Stimulated activated CD8-positive, alpha-beta memory T cell treated with anti-CD3 and anti-CD28 coated beads, Interleukin-4, amount 100 ng/mL, for 24 hours (primary cell): ENCODE data around the gene CFAP92.
"Not testable (repeated sequence)": the region's sequence is repeated elsewhere in the genome, so short reads cannot be mapped to it uniquely, and the experiment has no call there.

Experiments used
- DNase-seq: peaks from one replicate; pipeline ENCODE4 v3.0.0-alpha.2; 2020; ENCODE audit warnings: low read depth

Gene CFAP92

DNA sequence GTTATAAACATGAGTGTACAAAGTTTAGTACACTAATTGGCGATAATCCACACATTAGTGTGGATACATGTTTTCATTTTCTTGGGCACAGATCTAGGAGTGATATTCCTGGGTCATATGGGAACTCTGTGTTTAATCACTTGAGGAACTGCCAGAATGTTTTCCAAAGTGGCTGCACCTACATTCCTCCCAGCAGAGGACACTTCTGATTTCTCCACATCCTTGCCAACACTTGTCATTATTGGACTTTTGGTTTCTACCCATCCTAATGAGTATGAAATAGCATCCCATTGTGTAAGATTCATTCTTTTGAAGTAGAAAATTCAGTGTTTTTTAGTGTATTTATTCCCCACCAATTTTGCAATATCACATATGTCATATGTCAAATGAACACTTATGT lies 53.6 kb downstream of the CFAP92 start:
- no peak for DNase-seq

DNA sequence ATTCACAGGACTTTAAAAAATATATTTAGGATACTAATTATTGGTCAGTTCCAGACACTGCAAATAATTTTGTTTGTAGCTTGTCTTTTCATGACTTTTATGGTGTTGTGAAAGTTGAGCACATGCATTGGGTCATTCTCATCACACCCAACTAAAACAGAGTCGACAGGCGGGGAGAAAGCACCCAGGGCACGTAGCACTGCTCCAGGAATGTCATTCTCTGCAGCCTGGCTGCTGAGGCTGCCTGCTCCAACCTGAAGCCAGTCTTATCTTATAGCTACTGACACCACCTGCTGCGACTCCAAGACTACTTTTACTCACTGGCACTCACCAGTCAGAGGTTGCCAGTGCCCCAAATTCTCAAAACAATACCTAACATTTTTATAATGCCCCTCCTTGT lies 57.5 kb downstream of the CFAP92 start:
- no peak for DNase-seq

DNA sequence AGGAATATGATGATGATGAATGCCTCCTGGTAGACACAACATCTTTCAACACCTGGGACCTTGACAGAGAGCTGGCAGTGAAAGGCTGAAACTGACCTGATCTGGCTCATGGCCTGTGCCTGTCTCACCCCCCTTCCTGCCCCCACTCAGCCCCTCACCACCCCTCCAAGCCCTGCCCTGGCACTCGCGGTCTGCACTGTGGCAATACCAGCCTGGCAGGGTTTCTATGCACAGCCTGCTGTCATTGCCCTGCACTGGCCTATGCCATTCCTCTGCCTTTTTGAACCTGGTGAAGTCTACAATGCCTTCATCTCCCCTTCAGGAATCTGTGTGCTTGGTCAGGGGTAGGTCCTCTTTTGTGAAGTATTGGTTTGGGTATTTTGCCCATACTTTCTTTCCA lies 58.0 kb downstream of the CFAP92 start:
- no peak for DNase-seq

DNA sequence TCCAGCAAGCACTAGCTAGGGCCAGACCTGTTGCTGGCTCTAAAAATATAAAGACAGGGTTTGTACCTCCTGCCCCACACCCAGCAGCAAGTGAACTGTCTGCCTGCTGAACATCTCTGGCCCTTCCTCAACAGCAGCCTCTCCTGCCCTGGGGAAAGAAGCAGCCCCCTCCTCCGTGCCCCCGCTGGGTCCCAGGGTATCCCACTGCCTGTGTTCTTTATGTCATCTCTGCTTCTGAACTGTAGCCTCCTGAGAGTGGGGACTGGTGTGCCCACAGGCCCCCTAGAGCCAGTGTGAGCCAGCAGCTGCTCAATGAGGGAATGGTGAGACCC lies 60.0 kb downstream of the CFAP92 start:
- DNase-seq, result no peak

DNA sequence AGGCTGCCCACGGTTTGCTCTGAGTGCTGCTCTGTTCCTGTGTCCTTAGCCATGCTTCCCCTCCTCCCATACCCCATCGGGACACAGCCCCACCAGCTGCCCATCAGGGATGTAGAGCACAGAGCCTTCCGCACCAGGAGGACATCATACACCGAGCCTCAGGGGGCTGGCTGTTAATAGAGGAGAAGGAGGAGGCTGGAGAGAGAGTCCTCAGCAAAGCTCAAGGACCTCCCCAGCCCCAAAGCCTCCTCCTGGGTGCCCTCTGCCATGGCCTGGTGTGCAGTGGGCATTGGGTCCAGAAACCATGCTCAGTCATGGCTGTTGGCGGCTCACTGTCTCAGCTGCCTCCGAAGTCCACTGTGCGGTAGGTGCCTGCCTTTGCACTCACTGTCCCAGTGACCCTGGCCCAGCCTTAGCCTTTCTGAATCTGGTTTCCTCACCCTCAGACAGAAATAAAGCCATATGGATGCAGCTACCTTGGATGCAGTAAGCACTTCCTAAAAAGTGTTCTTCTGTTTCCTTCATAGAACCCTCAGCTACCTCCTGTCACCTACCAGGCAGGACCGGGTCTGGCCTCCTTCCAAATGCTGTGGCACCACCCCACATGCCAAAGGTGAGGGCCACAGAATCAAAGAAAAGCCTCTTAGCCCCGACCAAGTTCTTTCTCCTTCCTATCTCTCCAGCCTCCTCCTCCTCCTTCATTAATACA lies 60.5 kb downstream of the CFAP92 start:
- DNase-seq, result no peak

DNA sequence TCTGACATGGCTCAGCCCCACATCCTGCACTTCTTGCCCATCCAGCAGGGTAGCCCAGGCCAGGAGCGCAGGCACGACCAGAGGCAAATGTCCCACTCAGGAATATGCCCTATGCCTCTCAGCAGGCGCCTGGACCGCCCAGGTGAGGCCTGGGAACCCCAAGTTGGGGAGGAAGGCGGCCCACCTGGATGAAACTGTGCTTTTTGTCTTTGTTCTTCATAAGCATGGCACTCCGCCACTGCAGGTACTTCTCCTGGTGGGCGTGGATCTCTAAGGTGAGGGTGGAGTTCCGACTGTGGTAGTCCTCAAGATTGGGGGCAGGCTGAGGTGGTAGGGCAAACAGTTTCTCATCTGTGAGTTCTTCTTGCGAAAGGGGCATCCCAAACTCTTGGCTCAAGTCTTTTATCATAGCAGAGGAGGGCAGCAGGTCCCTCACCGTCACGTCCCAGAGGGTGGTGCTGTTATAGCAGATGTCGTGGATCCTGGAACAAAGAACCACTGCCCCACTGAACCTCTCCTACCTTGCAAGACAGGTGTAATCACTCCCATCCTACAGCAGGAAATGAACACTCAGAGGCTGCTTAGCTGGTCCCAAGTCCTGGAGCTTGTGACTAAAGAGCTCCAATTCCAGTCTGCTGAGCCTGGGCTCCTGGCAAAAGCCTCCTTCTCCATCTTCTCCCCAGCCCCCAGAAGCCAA lies 61.2 kb downstream of the CFAP92 start:
- DNase-seq, result no peak

DNA sequence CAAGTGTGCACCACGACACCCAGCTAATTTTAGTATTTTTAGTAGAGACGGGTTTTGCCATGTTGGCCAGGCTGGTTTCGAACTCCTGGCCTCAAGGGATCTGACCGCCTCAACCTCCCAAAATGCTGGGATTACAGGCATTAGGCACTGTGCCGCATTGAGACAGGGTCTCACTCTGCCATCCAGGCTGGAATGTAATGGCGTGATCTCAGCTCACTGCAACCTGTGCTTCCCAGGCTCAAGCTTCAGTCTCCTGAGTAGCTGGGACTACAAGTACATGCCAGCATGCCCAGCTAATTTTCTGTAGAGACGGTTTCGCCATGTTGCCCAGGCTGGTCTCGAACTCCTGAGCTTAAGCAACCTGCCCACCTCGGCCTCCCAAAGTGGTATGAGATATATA lies 62.8 kb downstream of the CFAP92 start:
- no peak for DNase-seq

DNA sequence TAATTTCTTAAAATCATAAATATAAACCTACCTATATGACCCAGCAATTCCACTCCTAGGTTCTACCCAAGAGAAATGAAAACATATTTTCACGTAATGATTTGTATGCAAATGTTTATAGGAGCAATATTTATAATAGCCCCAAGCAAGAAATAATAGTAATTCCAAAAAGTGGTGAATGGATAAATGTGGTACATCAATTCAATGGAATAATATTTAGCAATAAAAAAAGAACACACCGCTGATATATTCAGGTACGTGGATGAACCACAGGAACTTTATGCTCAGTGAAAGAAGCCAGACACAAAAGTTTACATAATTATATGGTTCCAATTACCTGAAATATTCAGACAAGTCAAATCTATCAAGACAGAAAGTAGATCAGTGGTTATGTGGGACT lies 64.5 kb downstream of the CFAP92 start:
- no peak for DNase-seq

DNA sequence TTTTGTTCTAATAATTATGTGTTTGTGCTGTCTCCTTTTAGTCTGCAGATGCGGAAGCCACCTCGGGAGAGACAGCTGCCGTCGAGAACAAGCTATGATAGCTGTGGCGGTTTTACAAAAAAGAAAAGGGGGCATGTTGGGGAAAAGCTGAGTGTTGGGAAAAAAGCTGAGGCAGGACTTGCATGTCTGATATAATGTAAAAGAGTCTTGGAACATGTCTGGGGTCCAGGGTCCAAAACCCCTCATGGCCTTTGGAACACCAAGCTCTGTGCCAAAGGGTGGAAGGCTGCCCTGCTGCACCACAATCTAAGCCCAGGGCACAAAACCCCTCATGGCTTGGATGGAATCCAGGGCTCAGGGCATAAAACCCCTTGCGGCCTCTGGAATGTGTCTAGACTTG lies 69.9 kb downstream of the CFAP92 start:
- DNase-seq, result not testable (repeated sequence)

DNA sequence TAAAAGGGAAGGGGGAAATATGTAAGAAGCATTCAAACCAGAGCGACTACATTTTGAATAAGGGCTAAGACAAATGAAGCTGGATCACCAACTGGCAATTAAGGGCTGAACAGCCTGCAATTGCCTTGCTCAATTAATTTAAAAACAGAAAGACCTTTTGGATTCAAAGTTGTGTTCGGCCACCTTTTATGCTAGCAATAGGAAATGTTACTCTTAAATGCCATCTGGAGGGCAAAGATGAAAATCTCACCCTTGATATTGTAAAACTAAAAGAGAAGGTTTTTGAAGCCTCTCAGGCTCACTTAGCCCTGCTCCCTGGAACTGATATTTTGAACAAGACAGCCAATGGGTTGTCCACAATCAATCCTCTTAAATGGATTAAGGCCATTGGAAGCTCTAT lies 70.3 kb downstream of the CFAP92 start:
- DNase-seq, result no peak

DNA sequence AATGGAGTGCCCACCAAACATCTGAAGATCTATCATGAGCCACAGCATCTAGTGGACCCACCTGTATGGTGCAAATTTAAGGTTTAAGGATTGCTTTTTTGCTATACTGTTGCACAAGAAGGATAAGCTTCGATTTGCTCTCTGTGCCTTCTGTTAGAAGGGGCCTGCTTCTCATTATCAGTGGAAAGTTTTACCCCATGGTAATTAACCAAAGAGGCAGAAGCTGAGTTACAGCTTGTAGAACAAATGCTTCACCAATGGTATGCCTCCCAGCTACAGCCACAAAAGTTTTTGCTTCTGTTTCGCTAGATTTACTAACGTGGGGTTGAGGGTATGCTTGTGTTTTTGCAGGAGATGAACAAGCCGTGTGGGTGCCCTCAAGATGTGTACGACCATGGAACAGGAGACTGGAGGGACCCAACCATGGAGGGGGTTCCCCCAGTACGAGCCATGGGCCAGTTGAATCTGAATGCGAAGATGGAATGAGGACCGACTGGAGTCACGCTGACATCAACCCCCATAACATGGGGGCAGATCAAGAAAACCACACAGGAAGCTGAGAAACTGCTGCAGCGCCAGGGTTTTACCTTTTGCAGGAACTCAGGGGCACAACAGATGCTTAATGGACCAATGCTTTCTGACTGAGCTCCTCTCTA lies 70.9 kb downstream of the CFAP92 start:
- DNase-seq, result peak; percentile 22

DNA sequence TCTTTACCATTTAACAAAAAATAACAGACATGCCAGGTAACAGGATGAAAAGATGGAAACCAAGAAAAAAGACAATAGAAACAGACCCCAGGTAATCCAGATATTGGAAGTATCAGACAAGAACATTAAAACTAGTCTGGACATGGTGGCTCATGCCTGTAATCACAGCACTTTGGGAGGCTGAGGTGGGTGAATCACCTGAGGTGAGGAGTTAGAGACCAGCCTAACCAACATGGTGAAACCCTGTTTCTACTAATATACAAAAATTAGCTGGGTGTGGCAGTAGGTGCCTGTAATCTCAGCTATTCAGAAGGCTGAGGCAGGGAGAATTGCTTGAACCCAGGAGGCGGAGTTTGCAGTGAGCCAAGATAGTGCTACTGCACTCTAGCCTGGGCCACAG lies 73.9 kb downstream of the CFAP92 start:
- DNase-seq, result no peak

DNA sequence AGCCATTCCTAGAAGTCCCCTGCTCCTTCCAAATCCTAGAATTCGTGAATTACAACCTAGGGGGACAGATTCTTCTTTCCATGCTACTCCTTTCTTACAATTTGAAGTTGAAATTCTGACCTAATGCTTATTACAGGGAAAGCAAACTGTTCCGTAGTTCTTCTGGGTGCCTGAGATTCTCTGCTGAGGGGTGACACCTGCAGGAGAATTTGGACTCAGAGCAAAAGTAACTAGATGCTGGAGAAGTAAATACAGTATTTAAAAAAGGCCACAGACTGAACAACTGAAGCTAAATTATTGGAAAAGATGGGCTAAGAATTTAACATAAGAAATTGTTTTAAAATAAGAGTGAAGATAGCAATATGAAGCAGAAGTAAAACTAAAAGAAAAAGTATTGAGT lies 76.6 kb downstream of the CFAP92 start:
- DNase-seq, result no peak

DNA sequence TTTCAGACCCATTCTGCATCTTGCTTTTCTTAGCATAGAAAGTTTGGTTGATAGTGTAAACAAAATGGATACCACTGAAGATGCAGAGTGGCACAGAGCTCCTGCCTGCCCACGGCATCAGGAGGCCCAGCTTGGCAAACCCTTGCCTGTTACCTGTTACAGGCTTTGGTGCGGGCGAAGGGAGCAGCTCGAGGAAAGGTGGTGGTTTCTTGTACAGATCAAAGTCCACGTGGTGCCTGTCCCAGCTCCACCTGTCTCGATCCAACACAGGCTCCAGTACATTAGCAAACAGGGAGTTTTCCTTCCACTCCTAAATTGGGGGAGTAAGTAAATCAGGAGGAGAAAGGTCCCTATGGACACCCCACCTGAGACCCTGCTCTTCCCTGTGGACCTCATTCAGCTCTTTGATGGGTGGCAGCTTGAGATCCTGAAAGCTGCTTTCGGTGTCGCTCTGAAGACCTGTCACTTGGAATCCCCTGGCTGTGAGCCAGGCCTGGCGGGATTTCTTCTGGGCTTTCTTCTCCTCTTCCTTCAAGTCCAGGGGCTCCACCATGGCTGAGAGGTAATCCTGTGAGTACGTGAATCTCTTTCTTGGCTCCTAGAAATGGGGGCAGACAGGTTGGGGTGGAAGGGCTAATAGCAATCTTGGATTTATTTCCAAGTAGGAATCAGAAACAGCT lies 78.8 kb downstream of the CFAP92 start:
- DNase-seq, result no peak

DNA sequence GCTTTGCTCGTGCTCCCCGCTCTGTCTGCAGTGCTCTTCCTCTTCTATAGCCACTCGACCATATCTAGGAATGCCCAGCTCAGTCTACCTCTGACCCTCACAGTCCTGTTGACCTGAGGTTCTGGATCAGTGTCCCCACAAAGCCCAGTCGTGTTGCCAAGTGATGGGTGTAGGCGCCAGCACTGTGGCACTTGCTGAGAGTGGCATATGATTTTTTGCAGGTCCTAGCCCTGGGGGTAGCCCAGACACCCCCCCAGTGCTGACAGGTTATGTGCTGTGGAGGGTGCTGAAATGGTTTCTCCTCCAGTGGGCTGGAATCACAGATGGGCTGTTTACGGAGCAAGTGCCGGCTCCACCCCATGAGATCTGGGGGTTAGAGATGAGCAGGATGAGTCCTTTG lies 82.0 kb downstream of the CFAP92 start:
- DNase-seq, result no peak

DNA sequence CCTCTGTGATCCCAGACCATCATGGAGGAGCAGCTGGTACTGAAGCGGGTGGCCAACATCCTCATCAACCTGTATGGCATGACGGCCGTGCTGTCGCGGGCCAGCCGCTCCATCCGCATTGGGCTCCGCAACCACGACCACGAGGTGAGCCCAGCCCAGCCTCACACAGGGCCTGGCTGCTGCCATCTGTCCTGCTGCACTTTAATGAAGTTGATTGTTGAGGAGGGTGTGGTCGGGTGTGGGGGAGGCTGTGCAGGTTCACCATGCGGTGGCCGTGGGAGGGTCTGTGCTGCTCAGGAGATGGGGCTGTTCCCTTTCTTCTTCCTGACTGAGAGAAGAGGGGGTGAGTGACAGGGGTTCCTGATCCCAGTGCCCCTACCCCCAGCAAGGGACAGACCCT lies 83.9 kb downstream of the CFAP92 start:
- DNase-seq, result no peak

DNA sequence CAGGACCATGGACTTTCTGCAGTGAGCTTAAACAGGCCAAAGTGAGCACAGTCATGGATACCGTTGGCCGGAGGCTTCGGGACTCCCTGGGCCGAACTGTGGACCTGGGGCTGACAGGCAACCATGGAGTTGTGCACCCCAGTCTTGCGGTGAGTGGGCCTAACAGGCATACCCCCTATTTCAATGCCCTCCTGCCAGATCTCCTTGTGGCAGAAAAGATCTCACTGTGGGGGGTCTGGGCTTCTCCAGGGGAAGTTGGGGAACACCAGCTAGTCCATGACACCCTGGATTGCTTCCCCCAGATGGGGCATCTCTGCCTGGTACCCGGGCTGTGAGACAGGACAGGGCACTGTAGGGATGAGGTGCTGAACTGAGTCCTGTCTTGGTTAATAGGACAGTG lies 84.9 kb downstream of the CFAP92 start:
- DNase-seq, result no peak

DNA sequence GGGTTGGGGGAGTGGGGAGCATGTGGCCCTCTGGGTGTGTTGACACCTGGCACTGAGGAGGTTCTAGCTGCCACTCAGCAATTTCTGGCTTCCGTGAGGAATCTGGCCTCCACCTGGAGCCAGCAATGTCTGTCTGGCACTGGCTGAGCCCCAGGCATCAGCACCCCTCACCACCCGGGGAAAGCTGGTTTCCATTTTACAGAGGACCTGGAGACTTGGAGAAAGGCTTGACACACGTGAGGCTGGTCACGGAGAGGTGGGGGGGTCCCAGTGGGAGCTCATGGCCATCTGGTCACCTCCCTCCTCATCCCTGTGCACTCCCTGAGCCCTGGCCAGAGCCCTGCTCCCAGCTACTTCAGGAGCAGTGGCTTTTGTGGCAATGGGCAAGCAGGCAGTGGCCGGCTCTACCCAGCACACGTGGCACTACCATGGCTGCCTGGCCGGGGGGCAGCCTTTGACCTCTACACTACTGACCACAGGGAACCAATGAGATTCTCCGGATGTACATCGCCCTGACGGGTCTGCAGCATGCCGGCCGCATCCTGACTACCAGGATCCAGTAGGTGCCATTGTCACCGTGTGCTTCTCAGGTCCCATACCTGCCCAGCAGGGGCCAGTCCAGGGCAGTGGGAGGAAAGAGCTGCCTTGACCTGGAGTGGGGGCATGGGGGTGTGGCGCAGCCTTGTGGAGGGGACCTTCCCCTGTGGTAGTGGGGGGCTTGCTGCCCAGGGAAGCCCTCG lies 86.0 kb downstream of the CFAP92 start:
- DNase-seq, result no peak

DNA sequence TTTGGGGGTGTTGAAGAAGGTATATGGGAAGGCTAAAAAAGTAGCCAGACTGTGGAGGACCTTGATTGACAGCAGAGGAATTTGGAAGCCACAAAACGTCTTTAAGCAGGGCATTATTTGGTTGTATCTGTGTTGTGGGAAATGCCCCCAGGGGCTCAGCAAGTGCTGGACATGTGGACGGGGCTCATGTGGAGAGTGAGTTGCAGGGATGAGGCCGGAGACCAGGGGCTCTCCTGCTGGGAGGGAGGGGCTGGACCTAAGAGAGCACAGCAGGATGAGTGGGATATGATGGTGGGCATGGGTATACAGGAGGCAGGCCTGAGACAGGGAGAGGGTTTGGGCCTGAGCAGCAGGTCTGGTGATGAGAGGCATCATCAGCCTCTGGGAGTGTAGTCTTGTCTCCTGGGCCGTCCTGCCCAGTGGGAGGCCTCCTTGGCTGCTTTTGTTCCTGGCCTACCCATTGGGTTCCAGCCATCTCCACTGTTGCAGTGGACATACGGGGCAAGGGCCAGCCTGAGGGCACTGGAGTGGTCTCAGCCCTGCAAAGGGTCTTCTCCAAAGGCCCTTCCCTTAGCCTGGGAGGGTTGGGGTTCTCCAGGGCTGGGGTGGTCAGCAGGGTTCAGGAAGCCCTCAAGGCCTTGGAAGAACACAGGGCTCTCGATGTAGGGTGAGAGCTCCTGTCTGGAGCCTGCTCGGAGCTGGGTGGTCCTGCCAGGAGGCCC lies 86.9 kb downstream of the CFAP92 start:
- DNase-seq, result no peak

DNA sequence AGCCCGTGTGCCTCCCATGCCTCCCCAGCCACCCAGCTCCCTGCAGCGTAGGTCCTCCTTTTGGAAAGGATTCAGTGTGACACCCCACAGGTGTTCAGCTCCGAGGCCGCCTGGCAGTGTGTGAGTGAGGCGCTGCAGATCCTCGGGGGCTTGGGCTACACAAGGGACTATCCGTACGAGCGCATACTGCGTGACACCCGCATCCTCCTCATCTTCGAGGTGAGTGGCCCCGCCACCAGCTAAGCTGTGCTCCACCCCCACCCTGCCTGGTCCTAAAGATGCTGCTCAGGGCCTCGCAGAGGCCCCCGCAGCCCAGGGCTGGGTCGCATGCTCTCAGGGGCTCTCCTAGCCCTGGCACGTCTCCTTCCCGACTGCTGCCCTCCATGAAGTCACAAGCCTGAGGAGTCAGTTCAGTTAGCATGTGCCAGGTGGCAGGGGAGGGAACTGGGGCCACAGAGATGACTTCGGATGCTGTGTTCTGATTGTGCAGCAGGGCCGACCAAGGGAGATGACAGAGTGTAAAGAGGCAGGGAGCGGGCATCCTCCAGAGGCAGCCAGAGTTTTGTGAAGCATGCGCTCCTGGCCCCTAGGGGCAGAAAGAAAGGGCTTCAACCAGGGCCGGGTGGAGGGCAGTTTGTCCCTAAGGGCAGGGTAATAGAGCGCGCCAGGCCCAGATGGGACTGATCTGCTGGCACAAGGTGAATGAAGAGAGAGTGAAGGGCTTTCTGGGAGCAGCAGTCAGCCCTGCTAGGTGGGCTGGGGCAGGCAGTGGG lies 87.7 kb downstream of the CFAP92 start:
- DNase-seq, result no peak

DNA sequence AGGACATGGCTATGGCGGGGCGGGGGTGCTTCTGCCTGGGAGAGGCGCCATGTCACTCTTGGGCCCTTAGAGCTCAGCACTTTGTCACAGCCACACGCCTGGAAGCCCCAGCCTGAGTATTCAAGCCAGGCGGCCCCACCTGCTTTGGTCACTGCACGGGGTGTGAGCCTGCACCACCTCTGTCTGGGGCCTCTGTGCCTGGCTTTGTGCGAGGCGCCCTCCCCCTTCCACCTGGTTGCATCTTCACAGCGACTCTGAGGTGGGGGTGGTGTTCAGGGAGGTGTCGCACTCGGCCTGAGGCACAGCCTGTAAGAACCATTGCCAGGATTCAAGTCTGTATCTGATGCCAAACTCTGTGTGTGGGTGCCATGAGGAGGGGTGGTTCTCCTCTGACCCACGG lies 90.4 kb downstream of the CFAP92 start:
- no peak for DNase-seq
